ENCODE results near the gene SYNPO2L. TPM values are rescaled to one million over a fixed set of nuclear protein-coding genes. Genes with fewer than 3 reads are reported as not detected.

SYNPO2L gene
- total RNA-seq, result 0.07 TPM in 1 of 2 replicates, not detected in the other

GRCh38 chr10:73655990-73656298 lies at the start of gene SYNPO2L:
TSS of gene SYNPO2L (minus strand) at chr10:73656029. CDS start at chr10:73655922, 107 bp downstream.

GRCh38 chr10:73697675-73698159 lies 41.9 kb upstream of the SYNPO2L start, which contains the start of gene AGAP5:
TSS of gene AGAP5 (minus strand) at chr10:73698109. CDS start at chr10:73697755, 354 bp downstream.

GRCh38 chr10:73641328-73642060 lies 14.3 kb downstream of the SYNPO2L start, which contains the start of gene MYOZ1:
TSS of gene MYOZ1 (minus strand) at chr10:73641474. CDS start at chr10:73640017, 1,457 bp downstream.

Other genes with a start within 250 kb of the SYNPO2L start
- gene ANXA7, start 242.0 kb downstream of the SYNPO2L start, total RNA-seq, result 90.1 and 105 TPM in 2 replicates
- gene MSS51, start 222.5 kb downstream of the SYNPO2L start, total RNA-seq, result 2.1 and 2.2 TPM in 2 replicates
- 48.5 and 59.4 TPM in 2 replicates for gene PPP3CB, start 160.0 kb downstream of the SYNPO2L start, total RNA-seq
- 6.6 and 11.0 TPM in 2 replicates for gene USP54, start 64.7 kb downstream of the SYNPO2L start, total RNA-seq
- gene MYOZ1, start 14.6 kb downstream of the SYNPO2L start, total RNA-seq, result 0.20 and 0.33 TPM in 2 replicates
- 4.0 and 4.8 TPM in 2 replicates for gene AGAP5, start 42.1 kb upstream of the SYNPO2L start, total RNA-seq
- 76.3 and 85.0 TPM in 2 replicates for gene SEC24C, start 88.3 kb upstream of the SYNPO2L start, total RNA-seq
- gene CHCHD1, start 126.0 kb upstream of the SYNPO2L start, total RNA-seq, result 9.2 and 12.7 TPM in 2 replicates
- 70.8 and 81.8 TPM in 2 replicates for gene ZSWIM8, start 129.6 kb upstream of the SYNPO2L start, total RNA-seq
- 12.8 and 14.5 TPM in 2 replicates for gene NDST2, start 155.6 kb upstream of the SYNPO2L start, total RNA-seq
- gene CAMK2G, start 218.5 kb upstream of the SYNPO2L start, total RNA-seq, result 35.3 and 36.7 TPM in 2 replicates

Measured in smooth muscle cell of the pulmonary artery (primary cell).